GM23338 (cell line): ENCODE measurements around the gene LILRB1.

Experiments
- EZH2 ChIP-seq: fragments of 200-600 bp; sonication (generic); IDR thresholded peaks from one replicate; pipeline ENCODE4 v1.8.0; 2017; ENCODE audit warnings: antibody characterized with exemption, mild to moderate bottlenecking, low read depth; ENCODE audit not compliant: unreplicated experiment
- EZH2phosphoT487 ChIP-seq: fragments of 200-600 bp; sonication (generic); IDR thresholded peaks from one replicate; pipeline ENCODE4 v1.8.1; 2018; ENCODE audit warnings: antibody characterized with exemption; ENCODE audit not compliant: unreplicated experiment
- JUNB ChIP-seq: IDR thresholded peaks from one replicate; pipeline ENCODE4 v1.6.1; 2016; ENCODE audit warnings: antibody characterized with exemption; ENCODE audit not compliant: unreplicated experiment
- POLR2AphosphoS5 ChIP-seq: IDR thresholded peaks from 2 replicates; pipeline ENCODE4 v1.6.1; 2016; ENCODE audit warnings: antibody characterized with exemption, low read depth
- ZNF114 ChIP-seq: fragments of 250-450 bp; sonication (Bioruptor Pico); IDR thresholded peaks from 2 replicates; pipeline ENCODE4 v1.5.0; 2020; ENCODE audit warnings: mild to moderate bottlenecking, moderate library complexity
- TF ChIP-seq, protein P1 (sequence below), 2 experiments: fragments of 200-600 bp in 1 of 2; sonication (generic) in 1 of 2; conservative IDR thresholded peaks; 2 replicates each; pipeline versions ENCODE4 v1.5.1 to v1.6.1; 2016 to 2017; ENCODE audit warnings: antibody characterized with exemption in 2 of 2, low read depth in 2 of 2, mild to moderate bottlenecking in 2 of 2, moderate library complexity in 1 of 2
- TF ChIP-seq, protein P2 (sequence below): IDR thresholded peaks from one replicate; pipeline ENCODE4 v1.6.1; 2018; ENCODE audit warnings: antibody characterized with exemption; ENCODE audit not compliant: unreplicated experiment
- TF ChIP-seq, protein P3 (sequence below): fragments of 250-450 bp; sonication (Bioruptor Pico); IDR thresholded peaks from 2 replicates; pipeline ENCODE4 v1.5.0; 2020; ENCODE audit warnings: mild to moderate bottlenecking, moderate library complexity

DNA sequence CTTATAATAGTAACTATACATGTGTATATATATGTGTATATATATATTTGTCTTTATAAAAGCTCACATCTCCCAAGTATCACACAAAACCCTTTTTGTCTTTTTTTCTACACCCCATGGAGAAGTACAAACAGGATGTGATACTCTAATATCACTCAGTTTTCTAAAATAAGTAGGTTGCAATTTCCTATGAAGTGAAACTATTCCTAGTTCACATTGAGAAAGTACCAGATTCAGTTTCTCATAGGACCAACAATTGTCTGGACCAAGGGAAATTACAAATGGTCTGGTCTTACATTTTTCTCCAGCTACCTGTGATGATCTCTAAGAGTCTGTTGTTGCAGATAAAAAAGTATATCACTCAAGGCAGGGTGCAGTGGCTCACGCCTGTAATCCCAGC lies 17.9 kb upstream of the LILRB1 start:
- no peak for TF ChIP-seq POLR2AphosphoS5
- TF ChIP-seq, protein P1, sequence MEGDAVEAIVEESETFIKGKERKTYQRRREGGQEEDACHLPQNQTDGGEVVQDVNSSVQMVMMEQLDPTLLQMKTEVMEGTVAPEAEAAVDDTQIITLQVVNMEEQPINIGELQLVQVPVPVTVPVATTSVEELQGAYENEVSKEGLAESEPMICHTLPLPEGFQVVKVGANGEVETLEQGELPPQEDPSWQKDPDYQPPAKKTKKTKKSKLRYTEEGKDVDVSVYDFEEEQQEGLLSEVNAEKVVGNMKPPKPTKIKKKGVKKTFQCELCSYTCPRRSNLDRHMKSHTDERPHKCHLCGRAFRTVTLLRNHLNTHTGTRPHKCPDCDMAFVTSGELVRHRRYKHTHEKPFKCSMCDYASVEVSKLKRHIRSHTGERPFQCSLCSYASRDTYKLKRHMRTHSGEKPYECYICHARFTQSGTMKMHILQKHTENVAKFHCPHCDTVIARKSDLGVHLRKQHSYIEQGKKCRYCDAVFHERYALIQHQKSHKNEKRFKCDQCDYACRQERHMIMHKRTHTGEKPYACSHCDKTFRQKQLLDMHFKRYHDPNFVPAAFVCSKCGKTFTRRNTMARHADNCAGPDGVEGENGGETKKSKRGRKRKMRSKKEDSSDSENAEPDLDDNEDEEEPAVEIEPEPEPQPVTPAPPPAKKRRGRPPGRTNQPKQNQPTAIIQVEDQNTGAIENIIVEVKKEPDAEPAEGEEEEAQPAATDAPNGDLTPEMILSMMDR (conservative IDR thresholded peaks at IDR 0.05; ENCODE audit: low read depth in 2 of 2), result no peak
- TF ChIP-seq EZH2phosphoT487, result no peak
- no peak for TF ChIP-seq EZH2
- TF ChIP-seq ZNF114, result no peak
- no peak for TF ChIP-seq JUNB
- TF ChIP-seq, protein P2, sequence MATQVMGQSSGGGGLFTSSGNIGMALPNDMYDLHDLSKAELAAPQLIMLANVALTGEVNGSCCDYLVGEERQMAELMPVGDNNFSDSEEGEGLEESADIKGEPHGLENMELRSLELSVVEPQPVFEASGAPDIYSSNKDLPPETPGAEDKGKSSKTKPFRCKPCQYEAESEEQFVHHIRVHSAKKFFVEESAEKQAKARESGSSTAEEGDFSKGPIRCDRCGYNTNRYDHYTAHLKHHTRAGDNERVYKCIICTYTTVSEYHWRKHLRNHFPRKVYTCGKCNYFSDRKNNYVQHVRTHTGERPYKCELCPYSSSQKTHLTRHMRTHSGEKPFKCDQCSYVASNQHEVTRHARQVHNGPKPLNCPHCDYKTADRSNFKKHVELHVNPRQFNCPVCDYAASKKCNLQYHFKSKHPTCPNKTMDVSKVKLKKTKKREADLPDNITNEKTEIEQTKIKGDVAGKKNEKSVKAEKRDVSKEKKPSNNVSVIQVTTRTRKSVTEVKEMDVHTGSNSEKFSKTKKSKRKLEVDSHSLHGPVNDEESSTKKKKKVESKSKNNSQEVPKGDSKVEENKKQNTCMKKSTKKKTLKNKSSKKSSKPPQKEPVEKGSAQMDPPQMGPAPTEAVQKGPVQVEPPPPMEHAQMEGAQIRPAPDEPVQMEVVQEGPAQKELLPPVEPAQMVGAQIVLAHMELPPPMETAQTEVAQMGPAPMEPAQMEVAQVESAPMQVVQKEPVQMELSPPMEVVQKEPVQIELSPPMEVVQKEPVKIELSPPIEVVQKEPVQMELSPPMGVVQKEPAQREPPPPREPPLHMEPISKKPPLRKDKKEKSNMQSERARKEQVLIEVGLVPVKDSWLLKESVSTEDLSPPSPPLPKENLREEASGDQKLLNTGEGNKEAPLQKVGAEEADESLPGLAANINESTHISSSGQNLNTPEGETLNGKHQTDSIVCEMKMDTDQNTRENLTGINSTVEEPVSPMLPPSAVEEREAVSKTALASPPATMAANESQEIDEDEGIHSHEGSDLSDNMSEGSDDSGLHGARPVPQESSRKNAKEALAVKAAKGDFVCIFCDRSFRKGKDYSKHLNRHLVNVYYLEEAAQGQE, result no peak
- TF ChIP-seq, protein P3, sequence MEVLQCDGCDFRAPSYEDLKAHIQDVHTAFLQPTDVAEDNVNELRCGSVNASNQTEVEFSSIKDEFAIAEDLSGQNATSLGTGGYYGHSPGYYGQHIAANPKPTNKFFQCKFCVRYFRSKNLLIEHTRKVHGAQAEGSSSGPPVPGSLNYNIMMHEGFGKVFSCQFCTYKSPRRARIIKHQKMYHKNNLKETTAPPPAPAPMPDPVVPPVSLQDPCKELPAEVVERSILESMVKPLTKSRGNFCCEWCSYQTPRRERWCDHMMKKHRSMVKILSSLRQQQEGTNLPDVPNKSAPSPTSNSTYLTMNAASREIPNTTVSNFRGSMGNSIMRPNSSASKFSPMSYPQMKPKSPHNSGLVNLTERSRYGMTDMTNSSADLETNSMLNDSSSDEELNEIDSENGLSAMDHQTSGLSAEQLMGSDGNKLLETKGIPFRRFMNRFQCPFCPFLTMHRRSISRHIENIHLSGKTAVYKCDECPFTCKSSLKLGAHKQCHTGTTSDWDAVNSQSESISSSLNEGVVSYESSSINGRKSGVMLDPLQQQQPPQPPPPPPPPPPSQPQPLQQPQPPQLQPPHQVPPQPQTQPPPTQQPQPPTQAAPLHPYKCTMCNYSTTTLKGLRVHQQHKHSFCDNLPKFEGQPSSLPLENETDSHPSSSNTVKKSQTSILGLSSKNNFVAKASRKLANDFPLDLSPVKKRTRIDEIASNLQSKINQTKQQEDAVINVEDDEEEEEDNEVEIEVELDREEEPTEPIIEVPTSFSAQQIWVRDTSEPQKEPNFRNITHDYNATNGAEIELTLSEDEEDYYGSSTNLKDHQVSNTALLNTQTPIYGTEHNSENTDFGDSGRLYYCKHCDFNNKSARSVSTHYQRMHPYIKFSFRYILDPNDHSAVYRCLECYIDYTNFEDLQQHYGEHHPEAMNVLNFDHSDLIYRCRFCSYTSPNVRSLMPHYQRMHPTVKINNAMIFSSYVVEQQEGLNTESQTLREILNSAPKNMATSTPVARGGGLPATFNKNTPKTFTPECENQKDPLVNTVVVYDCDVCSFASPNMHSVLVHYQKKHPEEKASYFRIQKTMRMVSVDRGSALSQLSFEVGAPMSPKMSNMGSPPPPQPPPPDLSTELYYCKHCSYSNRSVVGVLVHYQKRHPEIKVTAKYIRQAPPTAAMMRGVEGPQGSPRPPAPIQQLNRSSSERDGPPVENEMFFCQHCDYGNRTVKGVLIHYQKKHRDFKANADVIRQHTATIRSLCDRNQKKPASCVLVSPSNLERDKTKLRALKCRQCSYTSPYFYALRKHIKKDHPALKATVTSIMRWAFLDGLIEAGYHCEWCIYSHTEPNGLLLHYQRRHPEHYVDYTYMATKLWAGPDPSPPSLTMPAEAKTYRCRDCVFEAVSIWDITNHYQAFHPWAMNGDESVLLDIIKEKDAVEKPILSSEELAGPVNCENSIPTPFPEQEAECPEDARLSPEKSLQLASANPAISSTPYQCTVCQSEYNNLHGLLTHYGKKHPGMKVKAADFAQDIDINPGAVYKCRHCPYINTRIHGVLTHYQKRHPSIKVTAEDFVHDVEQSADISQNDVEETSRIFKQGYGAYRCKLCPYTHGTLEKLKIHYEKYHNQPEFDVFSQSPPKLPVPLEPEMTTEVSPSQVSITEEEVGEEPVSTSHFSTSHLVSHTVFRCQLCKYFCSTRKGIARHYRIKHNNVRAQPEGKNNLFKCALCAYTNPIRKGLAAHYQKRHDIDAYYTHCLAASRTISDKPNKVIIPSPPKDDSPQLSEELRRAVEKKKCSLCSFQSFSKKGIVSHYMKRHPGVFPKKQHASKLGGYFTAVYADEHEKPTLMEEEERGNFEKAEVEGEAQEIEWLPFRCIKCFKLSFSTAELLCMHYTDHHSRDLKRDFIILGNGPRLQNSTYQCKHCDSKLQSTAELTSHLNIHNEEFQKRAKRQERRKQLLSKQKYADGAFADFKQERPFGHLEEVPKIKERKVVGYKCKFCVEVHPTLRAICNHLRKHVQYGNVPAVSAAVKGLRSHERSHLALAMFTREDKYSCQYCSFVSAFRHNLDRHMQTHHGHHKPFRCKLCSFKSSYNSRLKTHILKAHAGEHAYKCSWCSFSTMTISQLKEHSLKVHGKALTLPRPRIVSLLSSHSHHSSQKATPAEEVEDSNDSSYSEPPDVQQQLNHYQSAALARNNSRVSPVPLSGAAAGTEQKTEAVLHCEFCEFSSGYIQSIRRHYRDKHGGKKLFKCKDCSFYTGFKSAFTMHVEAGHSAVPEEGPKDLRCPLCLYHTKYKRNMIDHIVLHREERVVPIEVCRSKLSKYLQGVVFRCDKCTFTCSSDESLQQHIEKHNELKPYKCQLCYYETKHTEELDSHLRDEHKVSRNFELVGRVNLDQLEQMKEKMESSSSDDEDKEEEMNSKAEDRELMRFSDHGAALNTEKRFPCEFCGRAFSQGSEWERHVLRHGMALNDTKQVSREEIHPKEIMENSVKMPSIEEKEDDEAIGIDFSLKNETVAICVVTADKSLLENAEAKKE (CRISPR knock-in tag), result no peak
